Caco-2 (cell line): ENCODE data around the gene GPR78. TPM values are rescaled to one million over a fixed set of nuclear protein-coding genes. Genes with fewer than 3 reads are reported as not detected.

ENCODE experiments used
- BruUV-seq: library from RNA; stranded (reverse); fragments of 400-500 nt; replicated peaks from 2 replicates; lab custom pipeline; 2021; lab: Mats Ljungman, UMichigan
- CTCF ChIA-PET: fragments of 300-600 bp; sonication (Branson Sonifier 250); formaldehyde crosslinking; loops from one replicate; lab custom pipeline; 2022; ENCODE audit warnings: antibody characterized with exemption; lab: Charles Lee
- POLR2A ChIA-PET: fragments of 300-600 bp; sonication (Branson Sonifier 250); formaldehyde crosslinking; loops from one replicate; lab custom pipeline; 2022; ENCODE audit warnings: antibody characterized with exemption; lab: Charles Lee
- DNase-seq, 2 experiments: peaks; one replicate each; pipeline versions ENCODE4 v3.0.0 to v3.0.0-alpha.2; 2020 to 2022
- H3K27me3 ChIP-seq: replicated peaks from 2 replicates; pipeline ENCODE4 v1.6.0; 2011; ENCODE audit warnings: low read length; ENCODE audit not compliant: control insufficient read depth, insufficient read depth
- H3K36me3 ChIP-seq: 2 replicates; pipeline ENCODE4 v1.5.1; 2011; ENCODE audit warnings: low read length; ENCODE audit not compliant: control insufficient read depth, insufficient read depth
- H3K4me1 ChIP-seq: fragments of 250-450 bp; sonication (Bioruptor Pico); 2 replicates; pipeline ENCODE4 v1.5.1; 2020; ENCODE audit warnings: mild to moderate bottlenecking
- H3K4me3 ChIP-seq: 2 replicates; pipeline ENCODE4 v1.5.1; 2011; ENCODE audit warnings: low read depth, mild to moderate bottlenecking, control low read depth, low read length
- H3K9me3 ChIP-seq: fragments of 250-450 bp; sonication (Bioruptor Pico); 2 replicates; pipeline ENCODE4 v1.5.1; 2020; ENCODE audit warnings: mild to moderate bottlenecking, moderate library complexity
- H3K27ac Mint-ChIP-seq: one replicate; pipeline ENCODE4 v1.8.0; 2022; ENCODE audit warnings: mixed read lengths; ENCODE audit not compliant: unreplicated experiment
- H3K27me3 Mint-ChIP-seq: one replicate; pipeline ENCODE4 v1.8.0; 2022; ENCODE audit warnings: mixed read lengths; ENCODE audit not compliant: insufficient read depth, unreplicated experiment
- H3K36me3 Mint-ChIP-seq: one replicate; pipeline ENCODE4 v1.8.0; 2022; ENCODE audit warnings: mild to moderate bottlenecking, mixed read lengths; ENCODE audit not compliant: insufficient read depth, unreplicated experiment
- H3K4me1 Mint-ChIP-seq: one replicate; pipeline ENCODE4 v1.8.0; 2022; ENCODE audit warnings: low read depth, mixed read lengths; ENCODE audit not compliant: unreplicated experiment
- H3K4me3 Mint-ChIP-seq: one replicate; pipeline ENCODE4 v1.8.0; 2022; ENCODE audit warnings: mild to moderate bottlenecking, moderate library complexity, mixed read lengths; ENCODE audit not compliant: unreplicated experiment
- H3K9me3 Mint-ChIP-seq: one replicate; pipeline ENCODE4 v1.8.0; 2022; ENCODE audit warnings: mixed read lengths; ENCODE audit not compliant: unreplicated experiment
- intact Hi-C: fragments of 100-400 bp; cut with micrococcal nuclease; formaldehyde crosslinking; loops from one replicate; pipeline ENCODE4 v1.10.0; 2022; ENCODE audit not compliant: unreplicated experiment
- total RNA-seq: library from RNA; stranded (reverse); gene quantifications from 2 replicates; pipeline ENCODE4 v1.2.3, GENCODE V29; 2022
- TF ChIP-seq, protein P1 (sequence below), 2 experiments: fragments of 200-600 bp in 1 of 2; IDR thresholded peaks; 1 replicate in 1 of 2; 2 replicates in 1 of 2; pipeline versions ENCODE4 v1.5.1 to v1.8.0; 2011 to 2022; ENCODE audit warnings: antibody characterized with exemption in 1 of 2, control low read depth in 1 of 2, inconsistent platforms in 1 of 2, low read depth in 1 of 2, low read length in 1 of 2, mild to moderate bottlenecking in 1 of 2, moderate library complexity in 1 of 2; ENCODE audit not compliant: insufficient read depth in 1 of 2, severe bottlenecking in 1 of 2, unreplicated experiment in 1 of 2

GPR78 gene
- total RNA-seq, 1 experiment from 2014 or later, result 0.68 TPM

DNA sequence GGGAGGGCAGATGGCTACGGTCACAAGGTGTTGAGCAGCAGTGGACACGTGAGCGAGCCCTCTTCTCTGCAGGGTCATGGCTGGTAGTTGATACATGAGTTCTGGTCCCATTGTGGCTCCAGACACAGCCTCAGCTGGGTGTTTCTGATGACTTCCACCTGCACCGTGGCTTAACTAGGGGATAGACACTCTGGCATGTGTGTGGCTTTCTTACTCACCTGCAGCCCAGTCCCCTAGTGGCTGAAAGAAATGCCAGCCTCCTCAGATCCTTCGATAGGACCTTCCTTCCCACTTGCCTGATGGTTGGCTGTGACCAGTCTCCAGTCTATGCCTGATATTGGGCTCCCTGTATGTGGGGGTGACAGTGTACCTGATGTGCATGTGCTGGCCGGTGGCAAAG lies 5.0 kb downstream of the GPR78 start:
- CTCF ChIA-PET, result no interaction called here
- Mint-ChIP-seq H3K27me3 (no peaks in the 10 kb centered on the region), H3K4me1 (no peaks in the 10 kb centered on the region), H3K36me3 (no peaks in the 10 kb centered on the region), H3K4me3 (no peak overlapping the region), H3K9me3 (no peaks in the 10 kb centered on the region), H3K27ac (no peak overlapping the region)
- BruUV-seq, result no TSS peak
- peak; percentile 39 to 49 for DNase-seq
- Histone ChIP-seq H3K36me3 (no peaks in the 10 kb centered on the region), H3K4me1 (no peaks in the 10 kb centered on the region), H3K9me3 (no peaks in the 10 kb centered on the region), H3K27me3 (no peaks in the 10 kb centered on the region), H3K4me3 (no peak overlapping the region)
- POLR2A ChIA-PET, result no interaction called here
- TF ChIP-seq, protein P1, sequence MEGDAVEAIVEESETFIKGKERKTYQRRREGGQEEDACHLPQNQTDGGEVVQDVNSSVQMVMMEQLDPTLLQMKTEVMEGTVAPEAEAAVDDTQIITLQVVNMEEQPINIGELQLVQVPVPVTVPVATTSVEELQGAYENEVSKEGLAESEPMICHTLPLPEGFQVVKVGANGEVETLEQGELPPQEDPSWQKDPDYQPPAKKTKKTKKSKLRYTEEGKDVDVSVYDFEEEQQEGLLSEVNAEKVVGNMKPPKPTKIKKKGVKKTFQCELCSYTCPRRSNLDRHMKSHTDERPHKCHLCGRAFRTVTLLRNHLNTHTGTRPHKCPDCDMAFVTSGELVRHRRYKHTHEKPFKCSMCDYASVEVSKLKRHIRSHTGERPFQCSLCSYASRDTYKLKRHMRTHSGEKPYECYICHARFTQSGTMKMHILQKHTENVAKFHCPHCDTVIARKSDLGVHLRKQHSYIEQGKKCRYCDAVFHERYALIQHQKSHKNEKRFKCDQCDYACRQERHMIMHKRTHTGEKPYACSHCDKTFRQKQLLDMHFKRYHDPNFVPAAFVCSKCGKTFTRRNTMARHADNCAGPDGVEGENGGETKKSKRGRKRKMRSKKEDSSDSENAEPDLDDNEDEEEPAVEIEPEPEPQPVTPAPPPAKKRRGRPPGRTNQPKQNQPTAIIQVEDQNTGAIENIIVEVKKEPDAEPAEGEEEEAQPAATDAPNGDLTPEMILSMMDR (IDR thresholded peaks at IDR 0.05; ENCODE audit: insufficient read depth in 1 of 2, low read depth in 1 of 2, low read length in 1 of 2, severe bottlenecking in 1 of 2, unreplicated experiment in 1 of 2), result peak; percentile 39 to 45
- intact Hi-C loops, result no loop called here

- Histone ChIP-seq H3K4me1 (no peaks in the 10 kb centered on the region), H3K4me3 (no peak overlapping the region), H3K9me3 (no peaks in the 10 kb centered on the region), H3K36me3 (no peaks in the 10 kb centered on the region), H3K27me3 (no peaks in the 10 kb centered on the region; the same call in 1 of the 2 replicates)
- peak in 1 of 2 experiments; percentile 18 for DNase-seq
- TF ChIP-seq, protein P1 (IDR thresholded peaks at IDR 0.05; ENCODE audit: insufficient read depth in 1 of 2, low read depth in 1 of 2, low read length in 1 of 2, severe bottlenecking in 1 of 2, unreplicated experiment in 1 of 2), result no peak
- POLR2A ChIA-PET, result no interaction called here
- BruUV-seq, result no TSS peak
- intact Hi-C loops, result loop anchor here (1.0 kb wide), 1 partner anchor 117 kb away; no protein-coding TSS in a partner anchor
- Mint-ChIP-seq H3K4me3 (no peak overlapping the region), H3K36me3 (no peaks in the 10 kb centered on the region), H3K27me3 (peaks cover 1% of the 10 kb centered on the region), H3K27ac (no peak overlapping the region), H3K9me3 (no peaks in the 10 kb centered on the region), H3K4me1 (no peaks in the 10 kb centered on the region)
- CTCF ChIA-PET, result interaction anchor here (0.7 kb wide), 1 partner anchor 25 kb away, joined by 3 read pairs; no protein-coding TSS in a partner anchor
Observed at GRCh38 chr4:8585721-8586212, 5.6 kb downstream of the GPR78 start.

DNA sequence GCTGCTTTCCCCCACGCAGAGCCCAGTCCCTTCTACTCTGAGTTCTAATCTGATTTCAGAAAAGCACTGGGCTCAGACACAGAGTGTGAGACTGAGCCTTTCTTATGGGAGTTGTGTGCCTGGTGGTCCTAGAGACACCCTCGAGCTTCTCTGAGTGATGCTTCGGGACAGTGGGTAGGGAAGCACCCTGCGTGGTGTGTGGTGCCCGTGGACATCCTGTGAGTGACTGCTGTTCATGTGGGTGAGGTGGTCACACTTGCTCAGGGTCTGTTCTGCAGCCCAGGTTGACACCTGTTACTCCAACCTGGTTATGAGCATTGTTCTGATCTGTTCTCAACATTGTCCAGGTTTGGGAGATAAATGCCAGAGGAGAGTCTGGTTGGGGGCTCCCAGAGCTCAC lies 6.1 kb downstream of the GPR78 start:
- no peaks in the 10 kb centered on the region for H3K9me3 Mint-ChIP-seq
- intact Hi-C loops, result loop anchor here (1.0 kb wide), 1 partner anchor 118 kb away; no protein-coding TSS in a partner anchor
- no TSS peak for BruUV-seq
- H3K27ac Mint-ChIP-seq, result no peak overlapping the region
- Histone ChIP-seq H3K27me3 (no peaks in the 10 kb centered on the region; the same call in 1 of the 2 replicates), H3K4me3 (no peak overlapping the region), H3K36me3 (no peaks in the 10 kb centered on the region), H3K4me1 (no peaks in the 10 kb centered on the region), H3K9me3 (no peaks in the 10 kb centered on the region)
- TF ChIP-seq, protein P1 (IDR thresholded peaks at IDR 0.05; ENCODE audit: insufficient read depth in 1 of 2, low read depth in 1 of 2, low read length in 1 of 2, severe bottlenecking in 1 of 2, unreplicated experiment in 1 of 2), result no peak
- H3K4me1 Mint-ChIP-seq, result no peaks in the 10 kb centered on the region
- ChIA-PET POLR2A (no interaction called here), CTCF (interaction anchor here (0.6 to 1.5 kb wide), 13 partner anchors 14 to 157 kb away, joined by 3 to 9 read pairs (median 4); no protein-coding TSS in a partner anchor)
- no peak overlapping the region for H3K4me3 Mint-ChIP-seq
- peak in 1 of 2 experiments; percentile 16 for DNase-seq
- H3K27me3 Mint-ChIP-seq, result peaks cover 2% of the 10 kb centered on the region
- no peaks in the 10 kb centered on the region for H3K36me3 Mint-ChIP-seq
